Ecto neural progenitor cell (in vitro differentiated cells): ENCODE data around the gene TMEM203.

Experiments used
- DNase-seq: peaks from one replicate; pipeline ENCODE4 v3.0.0-alpha.2; 2018; ENCODE audit warnings: low spot score

The TMEM203 gene

DNA sequence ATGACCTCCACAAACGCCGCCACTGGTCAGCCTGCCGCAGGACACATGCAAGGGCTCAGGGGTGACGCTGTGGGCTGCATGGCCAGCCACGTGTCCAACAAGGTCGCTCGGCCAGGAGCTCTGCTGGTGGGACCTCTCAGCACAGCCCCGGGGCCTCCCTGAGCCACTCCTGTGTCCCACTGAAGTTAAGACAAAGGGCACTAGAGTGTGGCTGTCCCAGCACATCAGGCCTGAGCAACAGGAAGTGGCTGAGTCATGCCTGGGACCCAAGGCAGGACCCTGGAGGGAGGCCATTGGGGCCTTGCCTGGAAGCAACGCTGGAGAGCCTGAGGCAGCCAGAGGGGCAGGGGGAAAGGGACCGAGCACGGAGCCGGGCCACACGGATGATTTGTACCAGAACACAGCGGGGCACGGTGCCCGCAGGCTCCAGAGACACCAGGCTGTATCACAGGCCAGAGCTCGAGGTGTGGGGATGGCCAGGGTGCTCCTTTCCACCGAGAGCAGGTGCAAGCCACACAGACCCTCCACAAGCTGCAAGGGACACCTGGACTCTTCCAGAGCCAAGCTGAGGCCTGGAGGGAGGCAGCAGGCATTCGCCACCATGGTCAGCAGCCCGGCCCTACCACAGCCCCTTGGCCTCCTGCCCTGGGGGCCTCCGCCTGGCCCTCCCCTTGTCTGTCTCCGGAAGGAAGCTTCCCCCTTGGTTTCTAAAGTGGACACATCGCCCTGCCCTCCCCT is 27.1 kb downstream of the TMEM203 start:
- no peak for DNase-seq

DNA sequence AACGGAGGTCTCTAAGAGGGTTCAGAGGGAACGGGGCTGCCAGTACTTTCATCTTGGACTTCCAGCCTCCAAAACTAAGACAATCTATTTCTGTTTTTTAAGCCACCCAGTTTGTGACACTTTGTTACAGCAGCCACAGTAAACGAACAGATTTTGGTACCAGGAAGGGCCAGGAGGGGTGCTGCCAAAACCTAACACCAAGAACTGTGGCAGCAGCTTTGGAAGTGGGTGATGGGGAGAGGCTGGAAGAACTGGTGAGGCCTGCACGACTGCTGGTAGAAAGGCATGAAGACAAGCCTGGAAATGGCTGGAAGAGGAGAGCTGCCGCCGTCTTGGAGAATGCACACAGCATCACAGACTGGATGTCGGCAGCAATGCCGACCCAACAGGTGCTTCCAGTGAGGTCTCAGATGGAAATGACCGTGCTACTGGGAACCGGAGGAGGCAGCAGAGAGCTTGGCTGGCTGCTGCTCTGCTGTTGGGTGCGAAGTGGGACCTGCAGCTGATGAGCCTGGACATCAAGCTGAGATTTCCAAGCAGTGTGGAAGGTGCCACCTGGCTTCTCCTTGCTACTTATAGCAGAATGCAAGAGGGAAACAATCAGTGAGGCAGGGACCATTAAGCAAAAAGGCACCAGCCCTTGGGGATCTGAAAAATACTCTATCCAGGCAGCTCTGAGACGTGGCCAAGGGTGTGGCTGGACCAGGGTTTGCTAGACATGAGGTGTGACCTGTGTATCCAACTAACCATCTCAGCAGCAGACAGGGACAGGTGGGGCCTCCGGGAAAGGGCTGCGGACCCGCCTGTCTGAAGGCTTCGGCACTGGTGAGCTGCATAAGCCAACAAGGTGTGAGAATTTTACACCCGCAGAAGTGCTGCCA is 28.9 kb downstream of the TMEM203 start:
- DNase-seq = no peak

- DNase-seq = no peak
These were observed 30.0 kb downstream of the TMEM203 start for GRCh38 chr9:137175345-137175961.

DNA sequence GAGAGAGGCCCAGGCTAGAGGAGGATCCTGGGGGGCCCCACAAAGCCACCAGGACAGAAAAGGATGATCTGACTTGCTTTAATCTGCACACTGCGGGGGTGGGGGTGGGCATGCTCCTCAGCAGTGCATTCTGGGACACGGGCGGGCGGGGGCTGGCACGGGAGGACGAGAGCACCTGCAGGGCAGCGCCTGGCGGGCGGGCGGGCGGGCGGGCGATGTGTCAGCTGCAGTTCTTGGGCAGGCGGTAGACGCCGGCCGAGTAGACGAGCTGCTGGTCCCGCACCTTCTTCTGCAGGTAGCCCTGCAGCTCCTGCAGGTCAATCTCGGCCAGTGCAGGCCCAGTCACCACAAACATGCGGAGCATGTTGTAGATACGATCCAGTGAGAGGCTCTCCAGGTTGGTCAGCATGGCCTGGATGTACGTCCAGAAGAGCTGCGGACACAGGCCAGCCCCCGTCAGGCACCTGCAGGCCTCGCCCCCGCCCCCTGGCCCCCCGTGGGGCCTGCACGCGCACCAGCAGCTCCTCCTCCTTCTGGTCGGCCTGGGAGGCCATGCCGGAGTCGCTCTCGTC is 30.6 kb downstream of the TMEM203 start:
- DNase-seq = no peak

DNA sequence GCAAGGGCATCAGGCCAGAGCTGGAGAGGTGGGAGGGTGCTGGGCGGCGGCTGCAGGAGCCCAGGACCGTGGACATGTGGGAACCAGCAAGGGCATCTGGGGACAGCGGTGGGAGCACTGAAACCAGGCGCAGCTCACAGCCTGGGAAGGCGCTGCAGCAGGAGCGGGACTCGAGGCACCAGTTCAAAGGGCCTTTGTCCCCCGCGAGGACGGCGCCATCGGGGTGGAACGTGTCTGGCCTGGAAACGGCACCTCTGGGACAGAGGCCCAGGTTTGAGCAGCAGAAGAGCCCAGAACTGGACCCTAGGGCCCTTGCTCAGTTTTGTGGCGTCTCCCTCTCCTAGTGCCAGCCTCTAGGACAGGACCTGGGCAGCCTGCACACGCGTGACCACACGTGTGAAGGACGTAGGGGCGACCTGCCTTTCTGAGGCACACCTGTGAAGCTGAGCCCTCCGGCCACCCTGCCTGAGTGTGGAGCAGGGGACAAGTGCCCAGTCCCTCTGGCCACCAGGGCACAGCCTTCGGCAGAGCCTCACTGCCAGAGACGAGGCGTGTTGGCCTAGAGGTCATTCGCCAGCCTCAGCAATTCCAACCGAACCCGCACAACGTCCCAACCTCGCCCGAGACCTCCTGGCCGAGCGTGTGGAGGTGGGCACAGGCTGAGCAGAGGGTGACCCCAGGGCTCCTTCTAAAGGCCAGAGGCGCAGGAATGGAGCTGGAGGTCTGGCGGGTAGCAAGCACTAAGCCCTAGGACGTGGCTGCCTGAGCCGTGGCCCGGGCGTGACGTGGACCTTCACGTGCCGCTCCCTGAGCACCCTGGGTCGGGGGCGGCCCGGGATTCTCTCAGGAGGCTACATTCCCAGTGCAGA is 31.4 kb downstream of the TMEM203 start:
- DNase-seq = no peak

GRCh38 chr9:137172901-137173795 is 32.3 kb downstream of the TMEM203 start:
- no peak for DNase-seq

DNA sequence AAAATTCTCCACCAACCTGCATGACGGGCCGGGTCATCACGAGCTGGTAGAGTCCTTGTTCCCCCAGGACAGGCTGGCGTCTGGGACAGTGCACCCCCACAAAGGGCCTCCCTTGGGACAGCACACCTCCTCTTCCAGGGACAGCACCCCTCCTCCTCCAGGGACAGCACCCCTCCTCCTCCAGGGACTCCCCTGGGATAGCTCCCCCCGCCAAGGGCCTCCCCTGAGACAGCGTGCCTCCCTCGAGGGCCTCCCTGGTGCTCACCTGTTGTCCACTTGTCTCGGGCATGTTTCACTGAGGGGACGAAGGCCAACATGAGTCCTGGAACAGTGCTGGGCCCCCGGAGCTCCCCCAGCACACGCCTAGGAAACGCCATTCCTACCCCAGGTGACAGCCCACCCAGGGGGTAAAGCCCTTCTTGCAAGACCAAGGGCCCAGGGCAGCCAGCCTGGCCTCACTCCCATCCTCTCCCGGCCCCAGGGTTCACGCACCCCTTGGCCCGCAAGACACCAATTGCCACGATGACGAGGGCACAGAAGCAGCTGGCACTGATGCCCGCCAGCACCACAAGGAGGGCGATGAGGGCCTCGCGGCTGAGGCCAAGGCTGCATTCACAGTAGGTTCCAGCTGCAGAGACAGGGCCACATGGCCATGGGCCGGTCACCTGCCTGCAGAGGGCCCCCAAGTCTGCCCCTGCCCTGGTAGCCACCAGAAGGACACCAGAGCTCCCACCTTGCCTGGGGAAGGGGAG is 34.1 kb downstream of the TMEM203 start:
- no peak for DNase-seq

GRCh38 chr9:137170486-137171148 is 34.8 kb downstream of the TMEM203 start:
- no peak for DNase-seq

- no peak for DNase-seq
These were observed 35.5 kb downstream of the TMEM203 start, which contains the start of gene LRRC26 for GRCh38 chr9:137169896-137170358. Gene LRRC26 (minus strand): TSS chr9:137170051. CDS start chr9:137169943, 108 bp downstream.

- peak; percentile 79 for DNase-seq
These were observed 36.3 kb downstream of the TMEM203 start for GRCh38 chr9:137168904-137169856.

DNA sequence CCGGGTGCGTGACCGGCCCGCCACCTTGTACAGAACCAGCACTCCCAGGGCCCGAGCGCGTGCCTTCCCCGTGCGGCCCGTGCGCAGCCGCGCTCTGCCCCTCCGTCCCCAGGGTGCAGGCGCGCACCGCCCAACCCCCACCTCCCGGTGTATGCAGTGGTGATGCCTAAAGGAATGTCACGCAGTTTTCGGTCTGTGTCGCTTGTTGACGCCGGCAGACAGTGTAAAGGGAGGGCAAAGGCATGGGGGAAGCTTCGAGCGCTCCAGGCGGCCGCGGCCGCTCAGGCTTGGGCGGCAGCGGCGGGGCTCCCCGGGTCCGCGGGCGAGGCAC is 36.9 kb downstream of the TMEM203 start:
- DNase-seq = no peak

DNA sequence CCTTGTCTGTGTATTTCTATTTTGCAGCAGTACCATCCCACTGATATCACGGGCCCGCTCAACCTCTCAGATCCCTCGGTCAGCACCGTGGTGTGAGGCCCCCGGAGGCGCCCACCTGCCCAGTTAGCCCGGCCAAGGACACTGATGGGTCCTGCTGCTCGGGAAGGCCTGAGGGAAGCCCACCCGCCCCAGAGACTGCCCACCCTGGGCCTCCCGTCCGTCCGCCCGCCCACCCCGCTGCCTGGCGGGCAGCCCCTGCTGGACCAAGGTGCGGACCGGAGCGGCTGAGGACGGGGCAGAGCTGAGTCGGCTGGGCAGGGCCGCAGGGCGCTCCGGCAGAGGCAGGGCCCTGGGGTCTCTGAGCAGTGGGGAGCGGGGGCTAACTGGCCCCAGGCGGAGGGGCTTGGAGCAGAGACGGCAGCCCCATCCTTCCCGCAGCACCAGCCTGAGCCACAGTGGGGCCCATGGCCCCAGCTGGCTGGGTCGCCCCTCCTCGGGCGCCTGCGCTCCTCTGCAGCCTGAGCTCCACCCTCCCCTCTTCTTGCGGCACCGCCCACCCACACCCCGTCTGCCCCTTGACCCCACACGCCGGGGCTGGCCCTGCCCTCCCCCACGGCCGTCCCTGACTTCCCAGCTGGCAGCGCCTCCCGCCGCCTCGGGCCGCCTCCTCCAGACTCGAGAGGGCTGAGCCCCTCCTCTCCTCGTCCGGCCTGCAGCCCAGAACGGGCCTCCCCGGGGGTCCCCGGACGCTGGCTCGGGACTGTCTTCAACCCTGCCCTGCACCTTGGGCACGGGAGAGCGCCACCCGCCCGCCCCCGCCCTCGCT is 37.5 kb downstream of the TMEM203 start:
- peak; percentile 81 for DNase-seq

DNA sequence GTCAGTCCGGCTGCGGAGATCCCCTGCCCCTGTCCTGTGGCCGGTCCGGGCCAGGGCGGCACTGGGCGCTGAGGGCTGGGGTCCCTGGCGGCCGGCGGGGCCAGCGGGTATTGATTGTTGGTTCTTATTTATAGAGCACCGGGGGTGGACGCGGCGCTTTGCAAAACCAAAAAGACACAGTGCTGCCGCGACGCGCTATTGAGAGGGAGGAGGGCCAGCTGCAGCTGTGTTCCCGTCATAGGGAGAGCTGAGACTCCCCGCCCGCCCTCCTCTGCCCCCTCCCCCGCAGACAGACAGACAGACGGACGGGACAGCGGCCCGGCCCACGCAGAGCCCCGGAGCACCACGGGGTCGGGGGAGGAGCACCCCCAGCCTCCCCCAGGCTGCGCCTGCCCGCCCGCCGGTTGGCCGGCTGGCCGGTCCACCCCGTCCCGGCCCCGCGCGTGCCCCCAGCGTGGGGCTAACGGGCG is 38.1 kb downstream of the TMEM203 start:
- DNase-seq = no peak

DNA sequence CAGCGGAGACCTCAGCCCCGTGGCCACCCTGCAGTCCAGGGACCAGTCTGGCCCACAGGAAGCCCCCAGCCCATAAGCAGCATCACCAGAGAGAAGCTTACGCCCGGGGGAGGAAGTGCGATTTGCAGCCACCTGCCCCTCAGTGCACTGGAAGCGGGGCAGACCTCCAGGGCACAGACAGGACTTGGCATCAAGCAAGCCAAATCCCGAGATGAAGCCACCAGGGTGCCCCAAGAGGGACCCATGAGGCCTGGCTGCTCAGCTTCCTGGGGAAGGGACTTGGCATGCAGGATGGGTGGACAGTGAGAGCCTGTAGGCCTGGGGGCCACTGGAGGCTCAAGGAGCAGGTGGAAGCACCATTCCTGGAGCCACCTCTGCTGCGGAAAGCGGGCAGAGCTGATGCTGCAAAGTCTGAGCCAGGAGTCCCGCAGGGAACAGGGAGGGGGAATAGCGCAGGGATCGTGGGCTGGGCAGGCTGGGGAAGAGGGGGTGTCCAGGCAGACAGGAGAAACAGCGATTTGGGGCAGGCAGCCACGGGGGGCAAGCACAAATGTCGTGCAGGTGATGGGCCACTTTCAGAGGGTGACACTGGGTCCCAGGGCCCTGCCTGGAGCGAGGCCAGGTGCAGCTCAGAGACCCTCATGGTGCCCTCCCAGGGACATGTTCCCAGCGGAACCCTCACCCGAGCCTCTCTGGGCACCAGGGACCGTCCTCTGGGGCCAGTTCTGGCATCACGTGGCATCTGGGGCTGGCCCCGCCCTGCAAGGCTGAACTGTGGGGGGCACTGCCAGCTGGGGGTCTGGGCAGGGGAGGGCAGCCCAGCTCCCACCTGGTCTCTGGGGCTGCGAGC is 38.8 kb downstream of the TMEM203 start:
- no peak for DNase-seq

- DNase-seq = no peak
These were observed 40.1 kb downstream of the TMEM203 start for GRCh38 chr9:137165250-137165836.
